Activated naive CD4-positive, alpha-beta T cell treated with anti-CD3 and anti-CD28 coated beads for 36 hours (primary cell): ENCODE results near the gene CCDC7. TPM values are rescaled to one million over a fixed set of nuclear protein-coding genes. Genes with fewer than 3 reads are reported as not detected.
"Not testable (repeated sequence)": the region's sequence is repeated elsewhere in the genome, so short reads cannot be mapped to it uniquely, and the experiment has no call there.

Experiments used
- CTCF ChIA-PET: fragments of 350-600 bp; sonication (Branson Sonifier 250); formaldehyde crosslinking; loops from one replicate; lab custom pipeline; 2021; ENCODE audit warnings: antibody characterized with exemption; lab: Charles Lee
- DNase-seq: peaks from one replicate; pipeline ENCODE4 v3.0.0-alpha.2; 2020
- H3K27ac Mint-ChIP-seq: one replicate; pipeline ENCODE4 v1.8.0; 2021; ENCODE audit warnings: mild to moderate bottlenecking, mixed read lengths
- H3K27me3 Mint-ChIP-seq: one replicate; pipeline ENCODE4 v1.8.0; 2021; ENCODE audit warnings: low read depth, mixed read lengths
- H3K36me3 Mint-ChIP-seq: one replicate; pipeline ENCODE4 v1.8.0; 2021; ENCODE audit warnings: low read depth, mixed read lengths
- H3K4me1 Mint-ChIP-seq: one replicate; pipeline ENCODE4 v1.8.0; 2021; ENCODE audit warnings: low read depth, mixed read lengths
- H3K4me3 Mint-ChIP-seq: one replicate; pipeline ENCODE4 v1.8.0; 2021; ENCODE audit warnings: mild to moderate bottlenecking, moderate library complexity, mixed read lengths
- H3K9me3 Mint-ChIP-seq: one replicate; pipeline ENCODE4 v1.8.0; 2021; ENCODE audit warnings: mixed read lengths
- intact Hi-C: fragments of 100-400 bp; cut with micrococcal nuclease; formaldehyde crosslinking; loops from one replicate; pipeline ENCODE4 v1.15.1; 2023
- total RNA-seq, 2 experiments: library from RNA; stranded (reverse); gene quantifications; one replicate each; pipeline ENCODE4 v1.2.3, GENCODE V29; 2021

CCDC7 gene
- total RNA-seq, 2 experiments from 2014 or later: 6.8 to 8.9 TPM

GRCh38 chr10:32605787-32606186 lies 159.8 kb downstream of the CCDC7 start:
- peaks cover 29% of the 10 kb centered on the region for H3K36me3 Mint-ChIP-seq
- CTCF ChIA-PET: interaction anchor here (0.6 kb wide), 1 partner anchor 386 kb away, joined by 3 read pairs; no protein-coding TSS in a partner anchor
- no peak overlapping the region for H3K4me3 Mint-ChIP-seq
- H3K4me1 Mint-ChIP-seq: no peaks in the 10 kb centered on the region
- intact Hi-C loops: no loop called here
- no peak for DNase-seq
- H3K27ac Mint-ChIP-seq: no peak overlapping the region
- H3K27me3 Mint-ChIP-seq: no peaks in the 10 kb centered on the region
- peaks cover 12% of the 10 kb centered on the region for H3K9me3 Mint-ChIP-seq

GRCh38 chr10:32610543-32610942 lies 164.6 kb downstream of the CCDC7 start:
- H3K4me1 Mint-ChIP-seq, CTCF ChIA-PET, H3K27ac Mint-ChIP-seq, DNase-seq, H3K4me3 Mint-ChIP-seq, intact Hi-C loops, H3K27me3 Mint-ChIP-seq: not testable (repeated sequence)
- Mint-ChIP-seq H3K9me3 (peaks cover 18% of the 10 kb centered on the region), H3K36me3 (peaks cover 32% of the 10 kb centered on the region)

DNA sequence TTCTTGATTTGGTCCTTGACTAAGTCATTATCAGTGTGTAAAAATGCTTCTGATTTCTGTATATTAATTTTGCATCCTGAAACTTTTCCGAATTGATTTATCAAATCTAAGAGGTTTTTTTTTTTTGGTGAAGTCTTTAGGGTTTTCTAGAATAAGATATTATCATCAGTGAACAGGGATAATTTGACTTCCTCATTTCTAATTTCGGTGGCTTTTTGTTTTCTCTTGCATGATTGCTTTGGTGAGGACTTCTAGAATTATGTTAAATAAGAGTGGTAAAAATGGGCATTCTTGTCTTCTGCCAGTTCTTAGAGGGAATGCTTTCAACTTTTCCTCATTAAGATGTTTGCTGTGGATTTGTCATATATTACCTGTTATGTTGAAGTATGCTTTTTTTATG lies 170.5 kb downstream of the CCDC7 start:
- Mint-ChIP-seq H3K4me1 (no peaks in the 10 kb centered on the region), H3K4me3 (no peak overlapping the region), H3K27ac (no peak overlapping the region), H3K36me3 (peaks cover 37% of the 10 kb centered on the region), H3K9me3 (peaks cover 19% of the 10 kb centered on the region), H3K27me3 (no peaks in the 10 kb centered on the region)
- DNase-seq: no peak
- CTCF ChIA-PET: no interaction called here
- intact Hi-C loops: no loop called here

GRCh38 chr10:32618482-32618881 lies 172.5 kb downstream of the CCDC7 start:
- Mint-ChIP-seq H3K4me1 (no peaks in the 10 kb centered on the region), H3K36me3 (peaks cover 26% of the 10 kb centered on the region), H3K4me3 (no peak overlapping the region), H3K27me3 (no peaks in the 10 kb centered on the region), H3K27ac (no peak overlapping the region), H3K9me3 (peaks cover 10% of the 10 kb centered on the region)
- intact Hi-C loops: no loop called here
- CTCF ChIA-PET: no interaction called here
- DNase-seq: no peak

DNA sequence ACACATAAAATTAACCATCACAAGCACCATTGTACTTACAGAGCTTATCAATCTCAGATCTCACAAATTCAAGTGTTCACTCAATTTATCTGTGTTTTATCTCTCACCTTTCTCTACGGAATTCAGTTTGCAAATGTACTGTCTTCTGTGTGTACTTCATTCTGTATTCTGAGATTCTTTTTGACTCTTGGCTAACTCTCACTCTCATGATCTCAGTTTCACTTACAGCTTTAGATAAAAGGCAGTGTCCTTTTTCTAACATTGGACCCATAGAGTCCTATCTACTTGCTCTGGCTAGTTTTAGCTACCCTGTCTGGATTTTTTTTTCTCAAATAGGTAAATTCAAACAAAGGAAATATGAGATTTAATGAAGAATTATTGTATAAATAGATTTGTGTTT lies 176.0 kb downstream of the CCDC7 start:
- Mint-ChIP-seq H3K4me1 (no peaks in the 10 kb centered on the region), H3K36me3 (peaks cover 21% of the 10 kb centered on the region), H3K27ac (no peak overlapping the region), H3K9me3 (peaks cover 3% of the 10 kb centered on the region), H3K4me3 (no peak overlapping the region), H3K27me3 (no peaks in the 10 kb centered on the region)
- intact Hi-C loops: no loop called here
- CTCF ChIA-PET: interaction anchor here (0.5 kb wide), 1 partner anchor 148 kb away, joined by 6 read pairs; no protein-coding TSS in a partner anchor
- no peak for DNase-seq

DNA sequence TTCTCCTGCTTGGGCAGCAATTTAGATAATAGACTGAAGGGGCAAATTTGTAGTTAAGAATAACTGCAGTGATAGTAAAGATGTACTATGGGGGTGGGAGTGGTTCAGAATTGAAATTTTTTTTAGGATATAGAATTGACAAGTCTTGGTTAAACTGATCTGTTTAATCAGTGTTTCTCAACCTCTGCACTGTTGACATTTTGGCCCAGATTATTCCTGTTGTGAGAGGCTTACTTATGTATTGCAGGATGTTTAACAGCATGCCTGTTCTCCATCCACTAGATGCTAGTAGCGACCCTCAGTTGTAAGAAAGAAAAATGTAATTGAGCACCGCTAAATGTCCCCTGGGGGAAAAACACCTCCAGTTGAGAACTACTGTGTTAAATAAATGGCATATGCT lies 176.5 kb downstream of the CCDC7 start:
- Mint-ChIP-seq H3K4me3 (no peak overlapping the region), H3K36me3 (peaks cover 21% of the 10 kb centered on the region), H3K4me1 (no peaks in the 10 kb centered on the region), H3K27ac (no peak overlapping the region), H3K27me3 (no peaks in the 10 kb centered on the region), H3K9me3 (peaks cover 3% of the 10 kb centered on the region)
- no peak for DNase-seq
- intact Hi-C loops: no loop called here
- CTCF ChIA-PET: no interaction called here

DNA sequence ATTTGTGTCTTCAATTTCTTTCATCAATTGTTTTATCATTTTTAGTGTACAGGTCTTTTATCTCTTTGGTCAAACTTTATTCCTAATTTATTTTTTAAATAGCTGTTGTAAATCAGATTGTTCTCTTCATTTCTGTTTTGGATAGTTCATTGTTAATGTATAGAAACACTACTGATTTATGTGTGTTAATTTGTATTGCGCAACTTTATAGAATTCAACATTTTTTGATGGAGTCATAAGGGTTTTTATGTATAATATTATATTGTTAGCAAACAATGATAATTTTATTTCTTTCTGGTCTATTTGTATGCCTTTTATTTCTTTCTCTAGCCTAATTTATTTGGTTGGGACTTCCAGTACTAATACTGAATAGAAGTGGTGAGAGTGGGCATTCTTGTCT lies 181.2 kb downstream of the CCDC7 start:
- peaks cover 12% of the 10 kb centered on the region for H3K36me3 Mint-ChIP-seq
- CTCF ChIA-PET: no interaction called here
- no peaks in the 10 kb centered on the region for H3K27me3 Mint-ChIP-seq

GRCh38 chr10:32629910-32630309 lies 184.0 kb downstream of the CCDC7 start:
- H3K4me3 Mint-ChIP-seq: no peak overlapping the region
- intact Hi-C loops: no loop called here
- DNase-seq: no peak
- H3K4me1 Mint-ChIP-seq: no peaks in the 10 kb centered on the region
- CTCF ChIA-PET: no interaction called here
- H3K9me3 Mint-ChIP-seq: peaks cover 3% of the 10 kb centered on the region
- no peaks in the 10 kb centered on the region for H3K27me3 Mint-ChIP-seq
- peaks cover 9% of the 10 kb centered on the region for H3K36me3 Mint-ChIP-seq
- H3K27ac Mint-ChIP-seq: no peak overlapping the region

More for the DNA sequence above, 181.2 kb downstream of the CCDC7 start:
- Mint-ChIP-seq H3K4me1 (no peaks in the 10 kb centered on the region), H3K9me3 (peaks cover 3% of the 10 kb centered on the region), H3K27ac (no peak overlapping the region), H3K4me3 (no peak overlapping the region)
- DNase-seq: no peak
- intact Hi-C loops: no loop called here

DNA sequence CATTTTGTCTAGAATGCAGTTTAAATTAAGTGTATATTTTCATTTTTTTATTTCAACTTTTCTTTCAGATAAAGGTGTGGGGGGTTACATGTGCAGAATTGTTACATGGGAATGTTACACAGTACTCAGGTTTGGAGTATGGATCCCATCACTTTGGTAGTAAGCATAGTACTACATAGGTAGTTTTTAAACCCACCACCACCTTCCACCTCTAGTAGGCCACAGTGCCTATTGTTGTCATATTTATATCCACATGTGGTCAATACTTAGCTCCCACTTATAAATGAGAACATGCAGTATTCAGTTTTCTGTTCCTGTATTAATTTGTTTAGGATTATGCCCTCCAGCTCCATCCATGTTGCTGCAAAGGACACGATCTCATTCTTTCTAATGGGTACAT lies 200.6 kb downstream of the CCDC7 start:
- Mint-ChIP-seq H3K4me1 (peaks cover 7% of the 10 kb centered on the region), H3K27ac (no peak overlapping the region), H3K36me3 (peaks cover 23% of the 10 kb centered on the region), H3K4me3 (no peak overlapping the region), H3K9me3 (peaks cover 11% of the 10 kb centered on the region), H3K27me3 (no peaks in the 10 kb centered on the region)
- no peak for DNase-seq
- intact Hi-C loops: no loop called here
- CTCF ChIA-PET: no interaction called here

DNA sequence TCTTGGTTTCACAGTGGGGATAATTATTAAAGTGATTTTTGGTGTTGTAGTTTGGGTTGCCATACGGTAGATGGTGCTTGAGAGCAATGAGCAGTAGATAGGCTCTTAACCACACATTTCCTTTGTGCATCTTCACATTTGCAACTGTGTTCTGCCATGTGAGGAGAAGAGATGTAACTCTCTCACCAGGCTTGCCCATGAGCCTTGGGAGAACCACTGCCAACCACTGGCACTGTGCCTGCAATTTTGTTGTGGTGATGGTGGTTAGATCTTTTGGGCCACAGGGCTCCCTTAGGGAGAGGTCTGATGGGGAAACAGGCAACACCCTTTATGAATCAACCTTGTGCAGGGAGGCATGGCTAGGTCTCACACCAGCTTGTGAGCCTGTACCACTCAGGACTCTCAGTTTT lies 204.3 kb downstream of the CCDC7 start:
- Mint-ChIP-seq H3K27ac (no peak overlapping the region), H3K27me3 (no peaks in the 10 kb centered on the region), H3K36me3 (peaks cover 39% of the 10 kb centered on the region), H3K9me3 (peaks cover 23% of the 10 kb centered on the region), H3K4me3 (no peak overlapping the region), H3K4me1 (peaks cover 7% of the 10 kb centered on the region)
- no peak for DNase-seq
- intact Hi-C loops: no loop called here
- CTCF ChIA-PET: no interaction called here

GRCh38 chr10:32657430-32657829 lies 211.5 kb downstream of the CCDC7 start:
- DNase-seq, H3K4me3 Mint-ChIP-seq, intact Hi-C loops, H3K27ac Mint-ChIP-seq, CTCF ChIA-PET, H3K4me1 Mint-ChIP-seq, H3K27me3 Mint-ChIP-seq: not testable (repeated sequence)
- peaks cover 42% of the 10 kb centered on the region for H3K9me3 Mint-ChIP-seq
- H3K36me3 Mint-ChIP-seq: peaks cover 43% of the 10 kb centered on the region

DNA sequence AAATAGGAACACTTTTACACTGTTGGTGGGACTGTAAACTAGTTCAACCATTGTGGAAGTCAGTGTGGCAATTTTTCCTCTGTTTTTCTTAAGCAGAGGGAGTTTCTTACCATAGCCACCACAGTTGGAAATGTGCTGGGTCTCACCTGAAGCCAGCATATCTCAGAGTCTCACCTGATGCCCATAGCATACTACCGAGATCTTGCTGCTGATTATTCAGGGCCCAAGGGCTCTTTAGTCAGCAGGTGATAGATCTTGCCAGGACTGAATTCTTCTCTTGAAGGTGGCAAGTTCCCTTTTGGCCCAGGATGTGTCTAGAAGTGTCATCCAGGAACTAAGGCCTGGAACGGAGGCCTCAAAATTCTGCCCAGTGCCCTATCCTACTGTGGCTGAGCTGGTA lies 215.4 kb downstream of the CCDC7 start:
- H3K36me3 Mint-ChIP-seq: peaks cover 26% of the 10 kb centered on the region
- DNase-seq: no peak

GRCh38 chr10:32680803-32681557 lies 235.0 kb downstream of the CCDC7 start:
- intact Hi-C loops: no loop called here
- H3K27me3 Mint-ChIP-seq: no peaks in the 10 kb centered on the region
- no peak overlapping the region for H3K4me3 Mint-ChIP-seq
- no peak overlapping the region for H3K27ac Mint-ChIP-seq
- DNase-seq: no peak
- H3K9me3 Mint-ChIP-seq: peaks cover 20% of the 10 kb centered on the region
- H3K4me1 Mint-ChIP-seq: no peaks in the 10 kb centered on the region
- peaks cover 16% of the 10 kb centered on the region for H3K36me3 Mint-ChIP-seq
- CTCF ChIA-PET: no interaction called here

More for the DNA sequence above, 215.4 kb downstream of the CCDC7 start:
- no peak overlapping the region for H3K4me3 Mint-ChIP-seq
- peaks cover 24% of the 10 kb centered on the region for H3K9me3 Mint-ChIP-seq
- H3K27ac Mint-ChIP-seq: no peak overlapping the region
- CTCF ChIA-PET: no interaction called here
- H3K4me1 Mint-ChIP-seq: no peaks in the 10 kb centered on the region
- intact Hi-C loops: no loop called here
- no peaks in the 10 kb centered on the region for H3K27me3 Mint-ChIP-seq
